Measurements from ENCODE around the gene GPI.

GRCh38 chr19:34391813-34392212 lies 26.8 kb downstream of the GPI start:
- TF ChIP-seq, protein P1, sequence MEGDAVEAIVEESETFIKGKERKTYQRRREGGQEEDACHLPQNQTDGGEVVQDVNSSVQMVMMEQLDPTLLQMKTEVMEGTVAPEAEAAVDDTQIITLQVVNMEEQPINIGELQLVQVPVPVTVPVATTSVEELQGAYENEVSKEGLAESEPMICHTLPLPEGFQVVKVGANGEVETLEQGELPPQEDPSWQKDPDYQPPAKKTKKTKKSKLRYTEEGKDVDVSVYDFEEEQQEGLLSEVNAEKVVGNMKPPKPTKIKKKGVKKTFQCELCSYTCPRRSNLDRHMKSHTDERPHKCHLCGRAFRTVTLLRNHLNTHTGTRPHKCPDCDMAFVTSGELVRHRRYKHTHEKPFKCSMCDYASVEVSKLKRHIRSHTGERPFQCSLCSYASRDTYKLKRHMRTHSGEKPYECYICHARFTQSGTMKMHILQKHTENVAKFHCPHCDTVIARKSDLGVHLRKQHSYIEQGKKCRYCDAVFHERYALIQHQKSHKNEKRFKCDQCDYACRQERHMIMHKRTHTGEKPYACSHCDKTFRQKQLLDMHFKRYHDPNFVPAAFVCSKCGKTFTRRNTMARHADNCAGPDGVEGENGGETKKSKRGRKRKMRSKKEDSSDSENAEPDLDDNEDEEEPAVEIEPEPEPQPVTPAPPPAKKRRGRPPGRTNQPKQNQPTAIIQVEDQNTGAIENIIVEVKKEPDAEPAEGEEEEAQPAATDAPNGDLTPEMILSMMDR (IDR thresholded peaks at IDR 0.05), result no peak
- no peak for TF ChIP-seq POLR2A (IDR thresholded peaks at IDR 0.05)
